Psoas muscle (tissue), 8 donors: Measurements from ENCODE around the gene EHD4. TPM values are rescaled to one million over a fixed set of nuclear protein-coding genes. Genes with fewer than 3 reads are reported as not detected.

Experiments
- ATAC-seq, 4 donors: fragments of 200-7000 bp; cut with Tn5 transposase; one replicate each; pipeline ENCODE4 v1.9.1; 2020; ENCODE audit warnings: moderate library complexity in 3 of 4, mild to moderate bottlenecking in 2 of 4
- DNase-seq, 2 donors: peaks; one replicate each; pipeline ENCODE4 v3.0.0-alpha.2; 2020
- H3K27ac ChIP-seq: fragments of 200-600 bp; one replicate; pipeline ENCODE4 v1.8.0; 2022
- H3K27me3 ChIP-seq, 3 donors: fragments of 200-600 bp in 1 of 3; one replicate each; pipeline versions ENCODE4 v1.6.1 to v1.8.0; 2013 to 2022; ENCODE audit warnings: low read length in 2 of 3, mild to moderate bottlenecking in 2 of 3, moderate library complexity in 1 of 3; ENCODE audit not compliant: insufficient read depth in 3 of 3
- H3K36me3 ChIP-seq, 2 donors: fragments of 200-600 bp in 1 of 2; one replicate each; pipeline versions ENCODE4 v1.6.1 to v1.8.0; 2013 to 2022; ENCODE audit warnings: low read depth in 1 of 2, mild to moderate bottlenecking in 1 of 2, moderate library complexity in 1 of 2; ENCODE audit not compliant: insufficient read depth in 1 of 2
- H3K4me1 ChIP-seq: fragments of 200-600 bp; one replicate; pipeline ENCODE4 v1.8.0; 2022
- H3K4me3 ChIP-seq: fragments of 200-600 bp; one replicate; pipeline ENCODE4 v1.8.0; 2022; ENCODE audit warnings: mild to moderate bottlenecking
- H3K9me3 ChIP-seq: fragments of 200-600 bp; one replicate; pipeline ENCODE4 v1.8.0; 2022
- WGBS, 3 donors: extraction: QIAGEN DNeasy Blood & Tissue Kit; methylation state at CpG; one replicate each; pipeline versions ENCODE4 v1.1.6 to v1.1.7; 2013; 5-methylcytosine and 5-hydroxymethylcytosine counted together
- intact Hi-C, 2 donors: fragments of 100-400 bp; cut with DNase I; formaldehyde crosslinking; loops; one replicate each; pipeline versions ENCODE4 v1.11.0 to v1.14.2; 2022
- polyA plus RNA-seq, 3 donors: library from polyadenylated mRNA; stranded (reverse); fragments of 200-250 nt; gene quantifications; one replicate each; pipeline ENCODE4 v1.2.3, GENCODE V29; 2013
- total RNA-seq, 4 donors: library from RNA; stranded (reverse); fragmentation: NEBNext Ultra II Directional in 2 of 4; extraction: Animal tissue kit (Norgen Biotek cat#: 25700) in 2 of 4; gene quantifications; one replicate each; pipeline versions ENCODE4 v1.2.1 to v1.2.4, GENCODE V29; 2021 to 2023
- TF ChIP-seq, protein P1 (sequence below): fragments of 200-600 bp; IDR thresholded peaks from one replicate; pipeline ENCODE4 v1.8.0; 2022; ENCODE audit warnings: antibody characterized with exemption
- donor health status: healthy with polysubstance abuse.
- donor health status: DM: no; HTN: no; CAD: no; lungs with moderate emphysema.
- donor health status: Bipolar disorder and iron deficiency.
- donor health status: healthy.
- donor health status: DM: yes; HTN: yes; CAD: no.
- donor health status: DM: no; HTN: no; CAD: no.
- donor health status: DM: no; HTN: no; CAD: no.
- donor health status: DM: yes; HTN: yes; CAD: no.

EHD4 gene
- total and polyA plus RNA-seq, 7 donors: 1.7 to 9.6 (median 5.3) TPM

- ATAC-seq: no peak
- H3K27me3 ChIP-seq: no peaks in the 10 kb centered on the region
- no peaks in the 10 kb centered on the region for H3K9me3 ChIP-seq
- WGBS, 3 donors: 92 to 95% (median 92%) methylated on average over 10 of the region's 10 CpGs
- intact Hi-C loops: no loop called here
- TF ChIP-seq, protein P1, sequence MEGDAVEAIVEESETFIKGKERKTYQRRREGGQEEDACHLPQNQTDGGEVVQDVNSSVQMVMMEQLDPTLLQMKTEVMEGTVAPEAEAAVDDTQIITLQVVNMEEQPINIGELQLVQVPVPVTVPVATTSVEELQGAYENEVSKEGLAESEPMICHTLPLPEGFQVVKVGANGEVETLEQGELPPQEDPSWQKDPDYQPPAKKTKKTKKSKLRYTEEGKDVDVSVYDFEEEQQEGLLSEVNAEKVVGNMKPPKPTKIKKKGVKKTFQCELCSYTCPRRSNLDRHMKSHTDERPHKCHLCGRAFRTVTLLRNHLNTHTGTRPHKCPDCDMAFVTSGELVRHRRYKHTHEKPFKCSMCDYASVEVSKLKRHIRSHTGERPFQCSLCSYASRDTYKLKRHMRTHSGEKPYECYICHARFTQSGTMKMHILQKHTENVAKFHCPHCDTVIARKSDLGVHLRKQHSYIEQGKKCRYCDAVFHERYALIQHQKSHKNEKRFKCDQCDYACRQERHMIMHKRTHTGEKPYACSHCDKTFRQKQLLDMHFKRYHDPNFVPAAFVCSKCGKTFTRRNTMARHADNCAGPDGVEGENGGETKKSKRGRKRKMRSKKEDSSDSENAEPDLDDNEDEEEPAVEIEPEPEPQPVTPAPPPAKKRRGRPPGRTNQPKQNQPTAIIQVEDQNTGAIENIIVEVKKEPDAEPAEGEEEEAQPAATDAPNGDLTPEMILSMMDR: no peak
- DNase-seq: peak in 1 of 2 donors; percentile 15
- no peak overlapping the region for H3K27ac ChIP-seq
- H3K4me1 ChIP-seq: no peaks in the 10 kb centered on the region
- H3K36me3 ChIP-seq: no peaks in the 10 kb centered on the region
- no peak overlapping the region for H3K4me3 ChIP-seq
Measured at GRCh38 chr15:41996376-41996775, 24.0 kb upstream of the EHD4 start.

DNA sequence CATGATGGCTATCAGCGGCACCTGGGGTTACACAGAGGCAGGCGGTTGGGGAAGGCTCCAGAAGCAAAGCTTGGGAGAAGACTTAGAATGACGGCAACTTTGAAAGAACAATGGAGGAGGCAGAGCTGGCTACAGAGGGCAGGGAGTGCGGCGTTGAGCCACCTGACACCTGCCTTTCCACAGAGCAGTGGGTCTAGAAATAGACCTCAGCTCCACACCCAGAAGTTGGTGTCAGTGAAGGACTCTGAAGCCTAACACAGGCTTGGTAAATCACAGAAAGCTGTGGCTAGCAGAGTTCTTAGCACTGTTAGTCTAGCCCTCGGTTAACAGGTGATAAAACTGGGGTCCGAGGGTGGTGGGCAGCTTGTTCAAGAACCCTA is 23.1 kb upstream of the EHD4 start:
- DNase-seq (peak in 1 of 2 donors; percentile 42), ATAC-seq (peak; percentile 68 to 85 (median 78))
- no peaks in the 10 kb centered on the region for H3K4me1 ChIP-seq
- 69 to 78% (median 78%) methylated on average over 7 of the region's 7 CpGs for WGBS, 3 donors
- H3K27ac ChIP-seq: peak overlapping the region; percentile 16
- H3K9me3 ChIP-seq: no peaks in the 10 kb centered on the region
- no peak overlapping the region for H3K4me3 ChIP-seq
- TF ChIP-seq, protein P1: no peak
- no peaks in the 10 kb centered on the region for H3K36me3 ChIP-seq
- intact Hi-C loops: no loop called here
- H3K27me3 ChIP-seq: no peaks in the 10 kb centered on the region

DNA sequence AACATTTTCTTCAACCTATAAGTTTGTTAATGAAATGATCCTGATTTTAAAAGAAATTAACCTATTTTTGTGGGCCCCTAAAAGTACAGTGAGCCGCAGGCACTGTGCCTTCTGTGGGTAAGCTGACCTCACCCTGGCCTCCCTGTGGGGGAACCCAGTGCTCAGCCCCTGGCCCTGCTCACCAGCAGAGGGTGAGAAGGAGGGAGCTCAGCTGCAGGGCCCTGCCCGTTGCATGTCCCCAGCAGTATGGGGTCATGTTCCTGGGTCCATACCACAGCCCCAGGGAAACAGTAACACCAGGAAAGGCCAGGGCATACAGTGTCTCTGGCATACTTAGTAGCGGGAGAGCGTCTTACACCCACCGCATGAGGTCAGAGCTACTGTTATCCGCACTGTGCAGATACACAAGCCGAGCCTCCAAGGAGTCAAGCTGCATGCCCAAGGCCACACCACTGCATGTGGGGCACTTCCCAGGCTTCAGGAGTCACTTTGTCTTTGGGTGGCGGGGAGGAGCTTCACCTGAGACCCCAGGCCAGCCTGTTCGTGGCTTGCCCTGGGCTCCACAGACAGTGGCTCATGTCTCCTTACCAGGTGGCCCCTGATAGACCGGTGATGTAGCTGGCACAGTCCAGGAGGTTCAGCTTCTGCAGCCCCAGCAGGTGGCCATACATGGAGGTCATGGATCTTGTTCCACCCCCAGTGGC is 22.6 kb upstream of the EHD4 start:
- intact Hi-C loops: no loop called here
- TF ChIP-seq, protein P1: no peak
- H3K9me3 ChIP-seq: no peaks in the 10 kb centered on the region
- H3K27me3 ChIP-seq: no peaks in the 10 kb centered on the region
- WGBS, 3 donors: 77 to 86% (median 82%) methylated on average over 10 of the region's 10 CpGs
- DNase-seq (peak in 1 of 2 donors; percentile 43), ATAC-seq (peak in 3 of 4 donors; percentile 15 to 51 (median 48))
- H3K4me1 ChIP-seq: no peaks in the 10 kb centered on the region
- no peaks in the 10 kb centered on the region for H3K36me3 ChIP-seq
- no peak overlapping the region for H3K4me3 ChIP-seq
- H3K27ac ChIP-seq: peak overlapping the region; percentile 16

DNA sequence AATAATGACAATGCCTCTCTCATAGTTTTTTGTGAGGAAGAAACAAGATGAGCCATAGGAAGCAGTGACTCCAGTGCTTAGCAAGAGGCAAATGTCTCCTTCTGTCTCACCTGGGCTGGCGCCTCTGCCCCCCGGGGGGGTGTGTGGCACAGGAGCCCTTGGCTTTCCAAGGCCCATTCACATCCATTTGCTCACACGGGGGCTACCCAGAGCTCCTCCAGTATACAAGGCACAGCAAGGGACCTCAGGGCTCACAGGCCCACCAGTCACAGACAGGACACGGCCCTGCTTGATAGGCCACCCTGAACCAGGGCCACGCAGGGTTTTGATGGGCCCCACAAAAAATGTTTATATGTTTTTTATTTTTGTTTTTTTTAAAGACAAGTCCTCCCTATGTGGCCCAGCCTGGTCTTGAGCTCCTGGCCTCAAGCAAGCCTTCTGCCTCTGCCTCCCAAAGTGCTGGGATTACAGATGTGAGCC is 21.9 kb upstream of the EHD4 start:
- no peaks in the 10 kb centered on the region for H3K9me3 ChIP-seq
- DNase-seq (peak in 1 of 2 donors; percentile 5), ATAC-seq (no peak)
- TF ChIP-seq, protein P1: no peak
- WGBS, 3 donors: 78 to 83% (median 79%) methylated on average over 5 of the region's 5 CpGs
- H3K4me3 ChIP-seq: no peak overlapping the region
- intact Hi-C loops: no loop called here
- no peak overlapping the region for H3K27ac ChIP-seq
- H3K27me3 ChIP-seq: no peaks in the 10 kb centered on the region
- H3K36me3 ChIP-seq: no peaks in the 10 kb centered on the region
- no peaks in the 10 kb centered on the region for H3K4me1 ChIP-seq
